H9 (cell line): Measurements from ENCODE around the gene AACS. TPM values are rescaled to one million over a fixed set of nuclear protein-coding genes. Genes with fewer than 3 reads are reported as not detected.

Experiments used
- DNase-seq: peaks from one replicate; pipeline ENCODE4 v3.0.0-alpha.2; 2017
- H2AFZ ChIP-seq: one replicate; pipeline ENCODE4 v1.6.1; 2013; ENCODE audit warnings: mild to moderate bottlenecking, low read length, control low read depth, moderate library complexity
- H2AK5ac ChIP-seq: 2 replicates; pipeline ENCODE4 v1.6.1; 2013; ENCODE audit warnings: low read length, control low read depth, mixed read lengths; ENCODE audit not compliant: insufficient read length
- H2BK120ac ChIP-seq: one replicate; pipeline ENCODE4 v1.6.1; 2013; ENCODE audit warnings: low read depth, mild to moderate bottlenecking, low read length, control low read depth, inconsistent platforms; ENCODE audit not compliant: poor library complexity, severe bottlenecking
- H2BK12ac ChIP-seq: 2 replicates; pipeline ENCODE4 v1.6.1; 2013; ENCODE audit warnings: low read length, control low read depth, mixed read lengths, low read depth; ENCODE audit not compliant: insufficient read length
- H2BK15ac ChIP-seq: 2 replicates; pipeline ENCODE4 v1.6.1; 2013; ENCODE audit warnings: low read depth, low read length, control low read depth
- H2BK20ac ChIP-seq: one replicate; pipeline ENCODE4 v1.6.1; 2013; ENCODE audit warnings: low read depth, mild to moderate bottlenecking, low read length, control low read depth, inconsistent platforms; ENCODE audit not compliant: poor library complexity, severe bottlenecking
- H2BK5ac ChIP-seq: 2 replicates; pipeline ENCODE4 v1.6.1; 2013; ENCODE audit warnings: low read length, control low read depth, mixed read lengths; ENCODE audit not compliant: insufficient read length
- H3K14ac ChIP-seq: 2 replicates; pipeline ENCODE4 v1.6.1; 2013; ENCODE audit warnings: low read length, control low read depth; ENCODE audit not compliant: insufficient read depth
- H3K18ac ChIP-seq: 2 replicates; pipeline ENCODE4 v1.6.1; 2013; ENCODE audit warnings: low read depth, mild to moderate bottlenecking, mixed read lengths, low read length, control low read depth; ENCODE audit not compliant: insufficient read length
- H3K23ac ChIP-seq: 2 replicates; pipeline ENCODE4 v1.6.1; 2013; ENCODE audit warnings: low read length, control low read depth, mixed read lengths, low read depth; ENCODE audit not compliant: insufficient read length
- H3K23me2 ChIP-seq: 2 replicates; pipeline ENCODE4 v1.6.1; 2013; ENCODE audit warnings: low read depth, mild to moderate bottlenecking, mixed read lengths, low read length, control low read depth; ENCODE audit not compliant: insufficient read length, poor library complexity, severe bottlenecking
- H3K27ac ChIP-seq: 2 replicates; pipeline ENCODE4 v1.5.1; 2013; ENCODE audit warnings: low read length, control low read depth, mixed read lengths, low read depth; ENCODE audit not compliant: insufficient read length
- H3K27me3 ChIP-seq: 2 replicates; pipeline ENCODE4 v1.6.1; 2013; ENCODE audit warnings: low read length, control low read depth, inconsistent platforms; ENCODE audit not compliant: insufficient read depth
- H3K4ac ChIP-seq: 2 replicates; pipeline ENCODE4 v1.6.1; 2013; ENCODE audit warnings: low read depth, mild to moderate bottlenecking, control low read depth, inconsistent platforms, low read length, moderate library complexity
- H3K4me1 ChIP-seq: 2 replicates; pipeline ENCODE4 v1.6.1; 2013; ENCODE audit warnings: low read length, control low read depth, inconsistent platforms; ENCODE audit not compliant: insufficient read depth
- H3K4me2 ChIP-seq: 2 replicates; pipeline ENCODE4 v1.6.1; 2013; ENCODE audit warnings: low read length, control low read depth, mixed read lengths; ENCODE audit not compliant: insufficient read length, insufficient read depth
- H3K56ac ChIP-seq: 2 replicates; pipeline ENCODE4 v1.6.1; 2013; ENCODE audit warnings: low read depth, mild to moderate bottlenecking, mixed read lengths, low read length, control low read depth; ENCODE audit not compliant: insufficient read length
- H3K79me1 ChIP-seq: 2 replicates; pipeline ENCODE4 v1.6.1; 2013; ENCODE audit warnings: low read depth, mild to moderate bottlenecking, moderate library complexity, low read length, control low read depth, inconsistent platforms; ENCODE audit not compliant: insufficient read depth, poor library complexity, severe bottlenecking
- H3K79me2 ChIP-seq: 2 replicates; pipeline ENCODE4 v1.6.1; 2013; ENCODE audit warnings: low read length, control low read depth, inconsistent platforms; ENCODE audit not compliant: insufficient read depth
- H3K9ac ChIP-seq: 2 replicates; pipeline ENCODE4 v1.6.1; 2013; ENCODE audit warnings: low read length, control low read depth, mixed read lengths; ENCODE audit not compliant: insufficient read length; ENCODE audit errors: extremely low read depth
- H3K9me3 ChIP-seq: one replicate; pipeline ENCODE4 v1.6.1; 2013; ENCODE audit warnings: low read depth, low read length, inconsistent platforms; ENCODE audit not compliant: control insufficient read depth
- H3T11ph ChIP-seq: one replicate; pipeline ENCODE4 v1.6.1; 2013; ENCODE audit warnings: mild to moderate bottlenecking, low read length, control low read depth, inconsistent platforms
- H4K20me1 ChIP-seq: one replicate; pipeline ENCODE4 v1.6.1; 2013; ENCODE audit not compliant: control insufficient read depth, insufficient read length, insufficient read depth
- H4K5ac ChIP-seq: 2 replicates; pipeline ENCODE4 v1.6.1; 2013; ENCODE audit warnings: low read depth, mild to moderate bottlenecking, mixed read lengths, low read length, control low read depth; ENCODE audit not compliant: insufficient read length
- H4K8ac ChIP-seq: replicated peaks from 2 replicates; pipeline ENCODE4 v1.6.1; 2013; ENCODE audit warnings: low read length, control low read depth, mixed read lengths, low read depth; ENCODE audit not compliant: insufficient read length
- H4K91ac ChIP-seq: 2 replicates; pipeline ENCODE4 v1.6.1; 2013; ENCODE audit warnings: low read depth, mild to moderate bottlenecking, moderate library complexity, mixed read lengths, low read length, control low read depth; ENCODE audit not compliant: insufficient read length
- H3K27ac Mint-ChIP-seq, 3 experiments: 2 replicates in 2 of 3; 3 replicates in 1 of 3; pipeline ENCODE4 v1.8.0; 2020 to 2021; ENCODE audit warnings: mixed read lengths in 3 of 3, mild to moderate bottlenecking in 1 of 3, moderate library complexity in 1 of 3
- H3K27me3 Mint-ChIP-seq: 2 replicates; pipeline ENCODE4 v1.8.0; 2021; ENCODE audit warnings: low read depth, mild to moderate bottlenecking, moderate library complexity, mixed read lengths
- H3K36me3 Mint-ChIP-seq, 3 experiments: 2 replicates in 2 of 3; 3 replicates in 1 of 3; pipeline ENCODE4 v1.8.0; 2020 to 2021; ENCODE audit warnings: low read depth in 3 of 3, mixed read lengths in 3 of 3; ENCODE audit not compliant: insufficient read depth in 1 of 3
- H3K4me1 Mint-ChIP-seq, 2 experiments: 2 replicates each; pipeline ENCODE4 v1.8.0; 2020; ENCODE audit warnings: mixed read lengths in 2 of 2
- H3K4me3 Mint-ChIP-seq, 2 experiments: 2 replicates in 1 of 2; 3 replicates in 1 of 2; pipeline ENCODE4 v1.8.0; 2020 to 2021; ENCODE audit warnings: mild to moderate bottlenecking in 2 of 2, mixed read lengths in 2 of 2, moderate library complexity in 1 of 2
- H3K9me3 Mint-ChIP-seq, 2 experiments: 2 replicates in 1 of 2; 3 replicates in 1 of 2; pipeline ENCODE4 v1.8.0; 2020; ENCODE audit warnings: mild to moderate bottlenecking in 2 of 2, mixed read lengths in 2 of 2, moderate library complexity in 1 of 2
- CTCF ChIP-seq: fragments of 200-600 bp; sonication (generic); conservative IDR thresholded peaks from 3 replicates; pipeline ENCODE4 v1.8.0; 2021; ENCODE audit warnings: antibody characterized with exemption, mild to moderate bottlenecking
- WGBS: extraction: QIAGEN DNeasy Blood & Tissue Kit; methylation state at CpG from one replicate; pipeline ENCODE4 v1.1.7; 2013; ENCODE audit warnings: missing lambda C conversion rate, low lambda C conversion rate, mixed read lengths; ENCODE audit not compliant: insufficient read length; ENCODE audit errors: extremely low coverage; 5-methylcytosine and 5-hydroxymethylcytosine counted together
- total RNA-seq: library from RNA; stranded (reverse); gene quantifications from 2 replicates; pipeline ENCODE4 v1.2.1, GENCODE V29; 2021

AACS gene
- total RNA-seq, 1 experiment from 2014 or later, result 35.0 TPM

- Histone ChIP-seq H3K18ac (no peak overlapping the region), H3K4me2 (no peak overlapping the region), H2BK12ac (no peak overlapping the region), H3K79me1 (no peaks in the 10 kb centered on the region), H3K14ac (no peak overlapping the region), H4K20me1 (peaks cover 2% of the 10 kb centered on the region), H3T11ph (no peak overlapping the region), H2BK20ac (no peak overlapping the region), H3K9me3 (no peaks in the 10 kb centered on the region), H4K91ac (no peak overlapping the region), H3K23ac (no peak overlapping the region), H3K27me3 (no peaks in the 10 kb centered on the region), H3K56ac (no peak overlapping the region), H3K79me2 (no peaks in the 10 kb centered on the region), H2BK15ac (no peak overlapping the region), H2AK5ac (no peak overlapping the region), H2AFZ (no peak overlapping the region), H3K27ac (no peak overlapping the region), H3K9ac (no peak overlapping the region), H4K8ac (no peak overlapping the region), H2BK120ac (no peak overlapping the region), H3K4me1 (no peaks in the 10 kb centered on the region), H2BK5ac (no peak overlapping the region), H3K4ac (no peak overlapping the region), H3K23me2 (no peaks in the 10 kb centered on the region), H4K5ac (no peak overlapping the region)
- H3K9me3 Mint-ChIP-seq, result no peaks in the 10 kb centered on the region
- no peak overlapping the region for H3K27ac Mint-ChIP-seq
- peaks cover 13 to 46% (median 26%) of the 10 kb centered on the region in 3 experiments; a peak in 5 of 7 replicates for H3K36me3 Mint-ChIP-seq
- no peaks in the 10 kb centered on the region for H3K27me3 Mint-ChIP-seq
- 100% methylated on average over 1 of the region's 1 CpG for WGBS
- no peak for DNase-seq
- H3K4me3 Mint-ChIP-seq, result no peak overlapping the region
- TF ChIP-seq CTCF, result no peak
- H3K4me1 Mint-ChIP-seq, result peaks cover 0 to 4% of the 10 kb centered on the region in 2 experiments; a peak in 1 of 4 replicates
These were observed 24.4 kb downstream of the AACS start for GRCh38 chr12:125089626-125090025.
